NCI-H187 treated with DMSO at 0.1 percent for 48 hours (cell line): ENCODE data around the gene MSANTD1.

Experiments used
- DNase-seq: peaks from one replicate; lab custom pipeline; 2025; lab: John Stamatoyannopoulos, UW

MSANTD1 gene

GRCh38 chr4:3217266-3217665 is 31.7 kb upstream of the MSANTD1 start:
- no peak for DNase-seq

GRCh38 chr4:3217771-3218170 is 31.2 kb upstream of the MSANTD1 start:
- DNase-seq, result no peak

- DNase-seq, result no peak
Measured at GRCh38 chr4:3218824-3219760, 29.9 kb upstream of the MSANTD1 start.

GRCh38 chr4:3219761-3220475 is 29.0 kb upstream of the MSANTD1 start:
- DNase-seq, result no peak

GRCh38 chr4:3220476-3221183 is 28.3 kb upstream of the MSANTD1 start:
- DNase-seq, result no peak

- DNase-seq, result no peak
Measured at GRCh38 chr4:3221184-3221494, 27.8 kb upstream of the MSANTD1 start.

- DNase-seq, result no peak
Measured at GRCh38 chr4:3221996-3222395, 27.0 kb upstream of the MSANTD1 start.

- DNase-seq, result no peak
Measured at GRCh38 chr4:3223346-3223745, 25.6 kb upstream of the MSANTD1 start.

- no peak for DNase-seq
Measured at GRCh38 chr4:3223956-3224748, 24.8 kb upstream of the MSANTD1 start.

GRCh38 chr4:3225071-3225850 is 23.7 kb upstream of the MSANTD1 start:
- DNase-seq, result no peak

GRCh38 chr4:3225936-3226335 is 23.0 kb upstream of the MSANTD1 start:
- DNase-seq, result no peak

- DNase-seq, result no peak
Measured at GRCh38 chr4:3226467-3226866, 22.5 kb upstream of the MSANTD1 start.

GRCh38 chr4:3226944-3227343 is 22.0 kb upstream of the MSANTD1 start:
- no peak for DNase-seq

- DNase-seq, result no peak
Measured at GRCh38 chr4:3227878-3228675, 20.9 kb upstream of the MSANTD1 start.

- no peak for DNase-seq
Measured at GRCh38 chr4:3228881-3229280, 20.1 kb upstream of the MSANTD1 start.

- no peak for DNase-seq
Measured at GRCh38 chr4:3229328-3229727, 19.6 kb upstream of the MSANTD1 start.

GRCh38 chr4:3229964-3230363 is 19.0 kb upstream of the MSANTD1 start:
- no peak for DNase-seq

- no peak for DNase-seq
Measured at GRCh38 chr4:3231471-3231870, 17.5 kb upstream of the MSANTD1 start.

- DNase-seq, result no peak
Measured at GRCh38 chr4:3232001-3232400, 17.0 kb upstream of the MSANTD1 start.

GRCh38 chr4:3232871-3233271 is 16.1 kb upstream of the MSANTD1 start:
- DNase-seq, result no peak
